HG02588 (cell line): ENCODE results near the gene HMGCS2.
"Not testable (repeated sequence)": the region's sequence is repeated elsewhere in the genome, so short reads cannot be mapped to it uniquely, and the experiment has no call there.

Experiments used
- ATAC-seq: cut with Tn5 transposase; IDR thresholded peaks from one replicate; pipeline ENCODE4 v1.9.1; 2021; ENCODE audit warnings: mild to moderate bottlenecking, moderate library complexity; ENCODE audit not compliant: unreplicated experiment

Gene HMGCS2

GRCh38 chr1:119790451-119791198 is 21.9 kb upstream of the HMGCS2 start:
- ATAC-seq = no peak

- ATAC-seq = no peak
Observed at GRCh38 chr1:119787776-119788175, 19.1 kb upstream of the HMGCS2 start.

- not testable (repeated sequence) for ATAC-seq
Observed at GRCh38 chr1:119786473-119787050, 17.9 kb upstream of the HMGCS2 start.

GRCh38 chr1:119786046-119786445 is 17.3 kb upstream of the HMGCS2 start:
- ATAC-seq = not testable (repeated sequence)

- no peak for ATAC-seq
Observed at GRCh38 chr1:119784191-119784781, 15.6 kb upstream of the HMGCS2 start.

GRCh38 chr1:119783354-119784185 is 14.9 kb upstream of the HMGCS2 start:
- no peak for ATAC-seq

GRCh38 chr1:119782631-119783325 is 14.1 kb upstream of the HMGCS2 start:
- no peak for ATAC-seq

GRCh38 chr1:119781434-119782210 is 12.9 kb upstream of the HMGCS2 start:
- ATAC-seq = no peak

- ATAC-seq = no peak
Observed at GRCh38 chr1:119779869-119780356, 11.2 kb upstream of the HMGCS2 start.

GRCh38 chr1:119778886-119779560 is 10.3 kb upstream of the HMGCS2 start:
- no peak for ATAC-seq

- no peak for ATAC-seq
Observed at GRCh38 chr1:119778359-119778758, 9.7 kb upstream of the HMGCS2 start.

- ATAC-seq = no peak
Observed at GRCh38 chr1:119774746-119775490, 6.2 kb upstream of the HMGCS2 start.

GRCh38 chr1:119773711-119774241 is 5.1 kb upstream of the HMGCS2 start:
- no peak for ATAC-seq

- ATAC-seq = no peak
Observed at GRCh38 chr1:119772298-119772697, 3.6 kb upstream of the HMGCS2 start.

GRCh38 chr1:119771770-119772169 is 3.1 kb upstream of the HMGCS2 start:
- ATAC-seq = no peak

GRCh38 chr1:119771016-119771415 is 2.3 kb upstream of the HMGCS2 start:
- no peak for ATAC-seq

- no peak for ATAC-seq
Observed at GRCh38 chr1:119767486-119767885, 1.2 kb downstream of the HMGCS2 start.

- ATAC-seq = no peak
Observed at GRCh38 chr1:119766374-119766794, 2.3 kb downstream of the HMGCS2 start.
